ENCODE data around the gene GPR37. TPM values are rescaled to one million over a fixed set of nuclear protein-coding genes. Genes with fewer than 3 reads are reported as not detected.

Gene GPR37
- total RNA-seq, 1 donor from 2014 or later = not detected

GRCh38 chr7:124712017-124712416 is 53.6 kb downstream of the GPR37 start:
- intact Hi-C loops (cut with micrococcal nuclease) = no loop called here
- TF ChIP-seq CTCF (IDR thresholded peaks at IDR 0.05) = no peak
- DNase-seq (no peak), ATAC-seq (ENCODE audit: low read depth) (no peak)
- no peaks in the 10 kb centered on the region for H3K36me3 Mint-ChIP-seq (ENCODE audit: low read depth)
- H3K27me3 Mint-ChIP-seq = no peaks in the 10 kb centered on the region
- H3K4me1 Mint-ChIP-seq = no peaks in the 10 kb centered on the region
- H3K9me3 Mint-ChIP-seq = peaks cover 21% of the 10 kb centered on the region
- CTCF ChIA-PET = no interaction called here
- H3K27ac Mint-ChIP-seq = no peak overlapping the region
- POLR2A ChIA-PET = no interaction called here
- H3K4me3 Mint-ChIP-seq = no peak overlapping the region

- Mint-ChIP-seq H3K27me3 (no peaks in the 10 kb centered on the region), H3K4me1 (no peaks in the 10 kb centered on the region), H3K4me3 (no peak overlapping the region), H3K9me3 (peaks cover 8% of the 10 kb centered on the region), H3K36me3 (ENCODE audit: low read depth) (no peaks in the 10 kb centered on the region), H3K27ac (no peak overlapping the region)
- POLR2A ChIA-PET = no interaction called here
- TF ChIP-seq CTCF (IDR thresholded peaks at IDR 0.05) = no peak
- ATAC-seq (ENCODE audit: low read depth) (no peak), DNase-seq (no peak)
- CTCF ChIA-PET = no interaction called here
- intact Hi-C loops (cut with micrococcal nuclease) = no loop called here
Observed at GRCh38 chr7:124702385-124702784, 63.2 kb downstream of the GPR37 start.

- H3K4me3 Mint-ChIP-seq = no peak overlapping the region
- H3K27me3 Mint-ChIP-seq = no peaks in the 10 kb centered on the region
- ChIA-PET POLR2A (no interaction called here), CTCF (no interaction called here)
- DNase-seq = no peak
- no peak overlapping the region for H3K27ac Mint-ChIP-seq
- intact Hi-C loops (cut with micrococcal nuclease) = no loop called here
- no peaks in the 10 kb centered on the region for H3K36me3 Mint-ChIP-seq (ENCODE audit: low read depth)
- TF ChIP-seq CTCF (IDR thresholded peaks at IDR 0.05) = no peak
- no peaks in the 10 kb centered on the region for H3K4me1 Mint-ChIP-seq
- peaks cover 5% of the 10 kb centered on the region for H3K9me3 Mint-ChIP-seq
- no peak for ATAC-seq (ENCODE audit: low read depth)
Observed at GRCh38 chr7:124701955-124702354, 63.6 kb downstream of the GPR37 start.

GRCh38 chr7:124700655-124701054 is 64.9 kb downstream of the GPR37 start:
- intact Hi-C loops (cut with micrococcal nuclease) = no loop called here
- ATAC-seq (ENCODE audit: low read depth) (no peak), DNase-seq (no peak)
- TF ChIP-seq CTCF (IDR thresholded peaks at IDR 0.05) = no peak
- POLR2A ChIA-PET = no interaction called here
- Mint-ChIP-seq H3K27me3 (no peaks in the 10 kb centered on the region), H3K36me3 (ENCODE audit: low read depth) (no peaks in the 10 kb centered on the region), H3K4me1 (no peaks in the 10 kb centered on the region), H3K9me3 (peaks cover 8% of the 10 kb centered on the region), H3K27ac (no peak overlapping the region), H3K4me3 (no peak overlapping the region)
- CTCF ChIA-PET = no interaction called here

GRCh38 chr7:124698964-124699363 is 66.6 kb downstream of the GPR37 start:
- no peaks in the 10 kb centered on the region for H3K4me1 Mint-ChIP-seq
- no peaks in the 10 kb centered on the region for H3K36me3 Mint-ChIP-seq (ENCODE audit: low read depth)
- intact Hi-C loops (cut with micrococcal nuclease) = no loop called here
- H3K27me3 Mint-ChIP-seq = no peaks in the 10 kb centered on the region
- ATAC-seq (ENCODE audit: low read depth) (no peak), DNase-seq (no peak)
- H3K4me3 Mint-ChIP-seq = no peak overlapping the region
- ChIA-PET CTCF (no interaction called here), POLR2A (no interaction called here)
- TF ChIP-seq CTCF (IDR thresholded peaks at IDR 0.05) = no peak
- H3K27ac Mint-ChIP-seq = no peak overlapping the region
- peaks cover 11% of the 10 kb centered on the region for H3K9me3 Mint-ChIP-seq

All from activated B cell treated with CpG ODN at 0.5 μM for 24 hours (primary cell).